HepG2 (cell line): ENCODE data around the gene CAMTA1. TPM values are rescaled to one million over a fixed set of nuclear protein-coding genes. Genes with fewer than 3 reads are reported as not detected.

ENCODE experiments used
- ATAC-seq: fragments of 200-7000 bp; cut with Tn5 transposase; 3 replicates; pipeline ENCODE4 v1.9.1; 2020; ENCODE audit warnings: mild to moderate bottlenecking, moderate library complexity
- BruUV-seq: library from RNA; stranded (reverse); fragments of 400-500 nt; replicated peaks from 2 replicates; lab custom pipeline; 2021; lab: Mats Ljungman, UMichigan
- CTCF ChIA-PET: fragments of 300-600 bp; formaldehyde crosslinking; extraction: SDS; loops from one replicate; lab custom pipeline; 2021; ENCODE audit warnings: low total read pairs, inconsistent platforms, low intra/inter-chr PET ratio; lab: Yijun Ruan, JAX
- POLR2A ChIA-PET: fragments of 350-600 bp; sonication (Branson Sonifier 250); formaldehyde crosslinking; loops from one replicate; lab custom pipeline; 2020; ENCODE audit warnings: antibody characterized with exemption, inconsistent platforms; lab: Yijun Ruan, JAX
- DNase-seq: peaks from one replicate; pipeline ENCODE4 v3.0.0-alpha.2; 2015; ENCODE audit warnings: low spot score
- FAIRE-seq: peaks from 3 replicates; lab custom pipeline; 2011; peaks lifted over from hg19 to GRCh38; lab: Jason Lieb, UNC
- H2AFZ ChIP-seq: one replicate; pipeline ENCODE4 v1.6.1; 2011; ENCODE audit warnings: low read length, inconsistent platforms
- H3K27ac ChIP-seq: fragments of 300-600 bp; 3 replicates; pipeline ENCODE4 v1.8.0; 2011; ENCODE audit warnings: mixed run types, mild to moderate bottlenecking, mixed read lengths, low read length, inconsistent platforms; ENCODE audit not compliant: insufficient read depth; ENCODE audit errors: extremely low read length
- H3K27me3 ChIP-seq, 2 experiments: fragments of 200-600 bp in 1 of 2; 2 replicates in 1 of 2; 3 replicates in 1 of 2; pipeline versions ENCODE4 v1.6.0 to v1.8.0; 2011; ENCODE audit warnings: low read length in 2 of 2, mild to moderate bottlenecking in 2 of 2, moderate library complexity in 2 of 2, inconsistent platforms in 1 of 2; ENCODE audit not compliant: insufficient read depth in 2 of 2, control insufficient read depth in 1 of 2
- H3K36me3 ChIP-seq, 2 experiments: fragments of 200-600 bp in 1 of 2; replicated peaks in 1 of 2; 2 replicates in 1 of 2; 3 replicates in 1 of 2; pipeline versions ENCODE4 v1.5.1 to v1.8.0; 2011; ENCODE audit warnings: low read length in 2 of 2, inconsistent platforms in 1 of 2; ENCODE audit not compliant: insufficient read depth in 2 of 2, control insufficient read depth in 1 of 2
- H3K4me1 ChIP-seq: 2 replicates; pipeline ENCODE4 v1.5.1; 2012; ENCODE audit warnings: low read length, inconsistent platforms; ENCODE audit not compliant: insufficient read depth
- H3K4me2 ChIP-seq: 2 replicates; pipeline ENCODE4 v1.6.0; 2011; ENCODE audit warnings: low read depth, low read length, inconsistent platforms
- H3K4me3 ChIP-seq, 3 experiments: fragments of 200-600 bp in 1 of 3; sonication (generic), shearing (Covaris generic) in 1 of 3; replicated peaks in 1 of 3; 2 replicates each; pipeline ENCODE4 v1.5.1; 2011 to 2016; ENCODE audit warnings: low read length in 3 of 3, inconsistent platforms in 2 of 3, low read depth in 2 of 3, mild to moderate bottlenecking in 2 of 3, control low read depth in 1 of 3, mixed read lengths in 1 of 3; ENCODE audit not compliant: insufficient read depth in 1 of 3
- H3K79me2 ChIP-seq: one replicate; pipeline ENCODE4 v1.6.1; 2011; ENCODE audit warnings: low read length, inconsistent platforms; ENCODE audit not compliant: insufficient read depth
- H3K9ac ChIP-seq: 2 replicates; pipeline ENCODE4 v1.6.0; 2011; ENCODE audit warnings: mild to moderate bottlenecking, low read depth, low read length, inconsistent platforms; ENCODE audit not compliant: insufficient read depth
- H3K9me3 ChIP-seq: 2 replicates; pipeline ENCODE4 v1.5.1; 2012; ENCODE audit warnings: mild to moderate bottlenecking, low read length
- H4K20me1 ChIP-seq: 2 replicates; pipeline ENCODE4 v1.6.0; 2011; ENCODE audit warnings: inconsistent platforms, mild to moderate bottlenecking, low read length, moderate library complexity; ENCODE audit not compliant: insufficient read depth
- AFF4 ChIP-seq: sonication (generic); formaldehyde crosslinking; IDR thresholded peaks from 2 replicates; pipeline ENCODE4 v1.4.0; 2020; ENCODE audit warnings: missing genetic modification reagents
- FOXM1 ChIP-seq: sonication (generic); formaldehyde crosslinking; IDR thresholded peaks from 2 replicates; pipeline ENCODE4 v1.5.0; 2020; ENCODE audit warnings: missing genetic modification reagents
- RCOR2 ChIP-seq: IDR thresholded peaks from 2 replicates; pipeline ENCODE4 v1.6.1; 2016; ENCODE audit warnings: missing biosample characterization, missing genetic modification reagents
- SP5 ChIP-seq: IDR thresholded peaks from 2 replicates; pipeline ENCODE4 v1.6.1; 2016; ENCODE audit warnings: low read depth, borderline replicate concordance
- TFAP4 ChIP-seq: sonication (generic); IDR thresholded peaks from 2 replicates; pipeline ENCODE4 v1.6.1; 2016; ENCODE audit warnings: low read depth, borderline replicate concordance
- TRIM24 ChIP-seq: sonication (generic); formaldehyde crosslinking; IDR thresholded peaks from 2 replicates; pipeline ENCODE4 v1.8.0; 2022; ENCODE audit warnings: mild to moderate bottlenecking, missing genetic modification reagents
- ZBTB37 ChIP-seq: sonication (generic); formaldehyde crosslinking; IDR thresholded peaks from 2 replicates; pipeline ENCODE4 v1.4.0; 2020; ENCODE audit warnings: mild to moderate bottlenecking, missing genetic modification reagents
- ZNF260 ChIP-seq: sonication (generic); formaldehyde crosslinking; IDR thresholded peaks from 2 replicates; pipeline ENCODE4 v1.4.0; 2020; ENCODE audit warnings: missing genetic modification reagents, low read depth, mild to moderate bottlenecking, borderline replicate concordance
- ZNF775 ChIP-seq: sonication (generic); formaldehyde crosslinking; IDR thresholded peaks from 2 replicates; pipeline ENCODE4 v1.4.0; 2020; ENCODE audit warnings: missing genetic modification reagents, mild to moderate bottlenecking, moderate library complexity, borderline replicate concordance
- ZSCAN31 ChIP-seq: sonication (generic); formaldehyde crosslinking; IDR thresholded peaks from 2 replicates; pipeline ENCODE4 v1.5.0; 2020; ENCODE audit warnings: low read depth, mild to moderate bottlenecking, missing genetic modification reagents
- WGBS: methylation state at CpG from one replicate; pipeline ENCODE4 v1.1.6; 2017; ENCODE audit warnings: low lambda C conversion rate; 5-methylcytosine and 5-hydroxymethylcytosine counted together
- in situ Hi-C: cut with HindIII; loops from 2 replicates; pipeline ENCODE4 v1.10.0; 2017; ENCODE audit warnings: low pct_unique_long_range_greater_than_20kb; ENCODE audit not compliant: extremely low pct_ligation_motif_present
- intact Hi-C: fragments of 100-400 bp; cut with micrococcal nuclease; formaldehyde crosslinking; loops from one replicate; pipeline ENCODE4 v1.10.0; 2022; ENCODE audit not compliant: unreplicated experiment
- polyA plus RNA-seq, 8 experiments: library from polyadenylated mRNA; depleted of rRNA in 3 of 8; stranded (reverse) in 7 of 8; unstranded in 1 of 8; fragments of >200 nt; fragmentation: Illumina TruSeq in 4 of 8; extraction: Trizol in 4 of 8; gene quantifications; 2 replicates each; pipeline versions ENCODE4 v1.2.1 to v1.2.3, GENCODE V29; 2011 to 2016; ENCODE audit warnings: low read depth in 4 of 8, missing spikeins in 1 of 8, mixed read lengths in 1 of 8; ENCODE audit not compliant: insufficient read depth in 1 of 8
- total RNA-seq, 5 experiments: library from RNA; depleted of rRNA; stranded (reverse); fragments of >200 nt; fragmentation: Illumina TruSeq; extraction: Trizol; gene quantifications; 2 replicates each; pipeline ENCODE4 v1.2.3, GENCODE V29; 2016; ENCODE audit warnings: low read depth in 1 of 5
- TF ChIP-seq, protein P1 (sequence below): sonication (generic); formaldehyde crosslinking; IDR thresholded peaks from 2 replicates; pipeline ENCODE4 v1.4.0; 2020; ENCODE audit warnings: missing genetic modification reagents, borderline replicate concordance
- TF ChIP-seq, protein P2 (sequence below): sonication (generic); formaldehyde crosslinking; IDR thresholded peaks from 2 replicates; pipeline ENCODE4 v1.5.1; 2020; ENCODE audit warnings: mild to moderate bottlenecking, missing genetic modification reagents, moderate library complexity

CAMTA1 gene
- total and polyA plus RNA-seq, 2 of the 13 experiments (the other 11 are each of a cell fraction or from before 2014, with no cell fraction given): 25.0 to 36.4 TPM

GRCh38 chr1:7488475-7488842 is 703.2 kb downstream of the CAMTA1 start (continued):
- TF ChIP-seq, protein P1, sequence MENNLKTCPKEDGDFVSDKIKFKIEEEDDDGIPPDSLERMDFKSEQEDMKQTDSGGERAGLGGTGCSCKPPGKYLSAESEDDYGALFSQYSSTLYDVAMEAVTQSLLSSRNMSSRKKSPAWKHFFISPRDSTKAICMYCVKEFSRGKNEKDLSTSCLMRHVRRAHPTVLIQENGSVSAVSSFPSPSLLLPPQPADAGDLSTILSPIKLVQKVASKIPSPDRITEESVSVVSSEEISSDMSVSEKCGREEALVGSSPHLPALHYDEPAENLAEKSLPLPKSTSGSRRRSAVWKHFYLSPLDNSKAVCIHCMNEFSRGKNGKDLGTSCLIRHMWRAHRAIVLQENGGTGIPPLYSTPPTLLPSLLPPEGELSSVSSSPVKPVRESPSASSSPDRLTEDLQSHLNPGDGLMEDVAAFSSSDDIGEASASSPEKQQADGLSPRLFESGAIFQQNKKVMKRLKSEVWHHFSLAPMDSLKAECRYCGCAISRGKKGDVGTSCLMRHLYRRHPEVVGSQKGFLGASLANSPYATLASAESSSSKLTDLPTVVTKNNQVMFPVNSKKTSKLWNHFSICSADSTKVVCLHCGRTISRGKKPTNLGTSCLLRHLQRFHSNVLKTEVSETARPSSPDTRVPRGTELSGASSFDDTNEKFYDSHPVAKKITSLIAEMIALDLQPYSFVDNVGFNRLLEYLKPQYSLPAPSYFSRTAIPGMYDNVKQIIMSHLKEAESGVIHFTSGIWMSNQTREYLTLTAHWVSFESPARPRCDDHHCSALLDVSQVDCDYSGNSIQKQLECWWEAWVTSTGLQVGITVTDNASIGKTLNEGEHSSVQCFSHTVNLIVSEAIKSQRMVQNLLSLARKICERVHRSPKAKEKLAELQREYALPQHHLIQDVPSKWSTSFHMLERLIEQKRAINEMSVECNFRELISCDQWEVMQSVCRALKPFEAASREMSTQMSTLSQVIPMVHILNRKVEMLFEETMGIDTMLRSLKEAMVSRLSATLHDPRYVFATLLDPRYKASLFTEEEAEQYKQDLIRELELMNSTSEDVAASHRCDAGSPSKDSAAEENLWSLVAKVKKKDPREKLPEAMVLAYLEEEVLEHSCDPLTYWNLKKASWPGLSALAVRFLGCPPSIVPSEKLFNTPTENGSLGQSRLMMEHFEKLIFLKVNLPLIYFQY (CRISPR knock-in tag): no peak
- TF ChIP-seq, all 625 proteins: peak for 1

GRCh38 chr1:7489586-7489985 is 704.3 kb downstream of the CAMTA1 start:
- H3K4me2 ChIP-seq: no peak overlapping the region
- H3K79me2 ChIP-seq: no peaks in the 10 kb centered on the region
- no peaks in the 10 kb centered on the region for H3K4me1 ChIP-seq
- CTCF ChIA-PET: no interaction called here
- no peak overlapping the region for H3K9ac ChIP-seq
- H3K27ac ChIP-seq: no peak overlapping the region
- H2AFZ ChIP-seq: no peak overlapping the region
- no TSS peak for BruUV-seq
- H3K36me3 ChIP-seq: no peaks in the 10 kb centered on the region
- intact Hi-C loops (no loop called here), in situ Hi-C loops (no loop called here)
- POLR2A ChIA-PET: no interaction called here
- H3K27me3 ChIP-seq: peaks cover 0 to 13% of the 10 kb centered on the region in 2 experiments; a peak in 2 of 5 replicates
- DNase-seq (no peak), FAIRE-seq (no peak), ATAC-seq (no peak)
- H4K20me1 ChIP-seq: no peaks in the 10 kb centered on the region
- WGBS: 58% methylated on average over 2 of the region's 13 CpGs
- H3K4me3 ChIP-seq: no peak overlapping the region
- no peaks in the 10 kb centered on the region for H3K9me3 ChIP-seq
- TF ChIP-seq AFF4 (no peak), SP5 (CRISPR knock-in tag) (no peak), RCOR2 (CRISPR knock-in tag) (no peak), ZSCAN31 (CRISPR knock-in tag) (no peak), TRIM24 (CRISPR knock-in tag) (no peak), ZBTB37 (no peak), ZNF775 (CRISPR knock-in tag) (no peak), ZNF260 (CRISPR knock-in tag) (no peak), FOXM1 (CRISPR knock-in tag) (no peak), TFAP4 (no peak)
- TF ChIP-seq, protein P2, sequence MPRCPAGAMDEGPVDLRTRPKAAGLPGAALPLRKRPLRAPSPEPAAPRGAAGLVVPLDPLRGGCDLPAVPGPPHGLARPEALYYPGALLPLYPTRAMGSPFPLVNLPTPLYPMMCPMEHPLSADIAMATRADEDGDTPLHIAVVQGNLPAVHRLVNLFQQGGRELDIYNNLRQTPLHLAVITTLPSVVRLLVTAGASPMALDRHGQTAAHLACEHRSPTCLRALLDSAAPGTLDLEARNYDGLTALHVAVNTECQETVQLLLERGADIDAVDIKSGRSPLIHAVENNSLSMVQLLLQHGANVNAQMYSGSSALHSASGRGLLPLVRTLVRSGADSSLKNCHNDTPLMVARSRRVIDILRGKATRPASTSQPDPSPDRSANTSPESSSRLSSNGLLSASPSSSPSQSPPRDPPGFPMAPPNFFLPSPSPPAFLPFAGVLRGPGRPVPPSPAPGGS (CRISPR knock-in tag): no peak
